HCT116 (cell line): Measurements from ENCODE around the gene CECR2. TPM values are rescaled to one million over a fixed set of nuclear protein-coding genes. Genes with fewer than 3 reads are reported as not detected.

Source experiments
- ATAC-seq: fragments of 200-7000 bp; cut with Tn5 transposase; 2 replicates; pipeline ENCODE4 v1.9.1; 2020; ENCODE audit warnings: mild to moderate bottlenecking, moderate library complexity
- BruUV-seq: library from RNA; stranded (reverse); fragments of 400-500 nt; replicated peaks from 2 replicates; lab custom pipeline; 2021; lab: Mats Ljungman, UMichigan
- CTCF ChIA-PET: fragments of 300-600 bp; sonication (Branson Sonifier 250); formaldehyde crosslinking; loops from one replicate; lab custom pipeline; 2021; ENCODE audit warnings: antibody characterized with exemption; lab: Charles Lee
- POLR2A ChIA-PET: fragments of 300-600, 350-600 bp; sonication (Branson Sonifier 250); formaldehyde crosslinking; loops from one replicate; lab custom pipeline; 2021; ENCODE audit warnings: antibody characterized with exemption; lab: Charles Lee
- RAD21 ChIA-PET, 2 experiments: fragments of 300-600 bp; sonication (Branson Sonifier 250); formaldehyde crosslinking; loops; one replicate each; lab custom pipeline; 2023; ENCODE audit warnings: low total read pairs in 2 of 2; ENCODE audit not compliant: uncharacterized antibody in 2 of 2, unreplicated experiment in 2 of 2, low non-redundant PET in 1 of 2; lab: Charles Lee
- DNase-seq: peaks from one replicate; pipeline ENCODE4 v3.0.0-alpha.2; 2010; ENCODE audit warnings: low read depth, low spot score
- H2AFZ ChIP-seq: fragments of 200-600 bp; shearing (Covaris generic), sonication (generic); 2 replicates; pipeline ENCODE4 v1.6.1; 2017; ENCODE audit warnings: low read depth, mixed run types, mixed read lengths, antibody characterized with exemption, low read length; ENCODE audit not compliant: poor library complexity, severe bottlenecking
- H3K27ac ChIP-seq: 2 replicates; pipeline ENCODE4 v1.5.1; 2012; ENCODE audit warnings: low read depth, low read length
- H3K27me3 ChIP-seq: fragments of 200-600 bp; sonication (generic); 2 replicates; pipeline ENCODE4 v1.6.1; 2016; ENCODE audit warnings: mixed run types, low read length, mixed read lengths; ENCODE audit not compliant: insufficient read depth
- H3K36me3 ChIP-seq, 2 experiments: fragments of 200-500 bp in 1 of 2; fragments of 200-600 bp in 1 of 2; sonication (Bioruptor generic) in 1 of 2; sonication (generic) in 1 of 2; 2 replicates each; pipeline versions ENCODE4 v1.5.1 to v1.6.1; 2014 to 2016; ENCODE audit warnings: low read length in 2 of 2, inconsistent platforms in 1 of 2, mixed read lengths in 1 of 2, mixed run types in 1 of 2; ENCODE audit not compliant: insufficient read depth in 2 of 2, control insufficient read depth in 1 of 2
- H3K4me1 ChIP-seq, 2 experiments: fragments of 200-600 bp in 1 of 2; sonication (generic) in 1 of 2; 2 replicates each; pipeline versions ENCODE4 v1.5.1 to v1.6.1; 2012 to 2017; ENCODE audit warnings: low read length in 2 of 2, inconsistent platforms in 1 of 2, mild to moderate bottlenecking in 1 of 2, mixed read lengths in 1 of 2, mixed run types in 1 of 2, moderate library complexity in 1 of 2; ENCODE audit not compliant: insufficient read depth in 2 of 2, control insufficient read depth in 1 of 2
- H3K4me2 ChIP-seq: fragments of 200-600 bp; sonication (generic); 2 replicates; pipeline ENCODE4 v1.6.1; 2017; ENCODE audit warnings: mixed run types, low read length, mixed read lengths
- H3K4me3 ChIP-seq, 2 experiments: fragments of 200-600 bp in 1 of 2; sonication (generic) in 1 of 2; replicated peaks in 1 of 2; 2 replicates each; pipeline ENCODE4 v1.5.1; 2011 to 2016; ENCODE audit warnings: low read length in 2 of 2, control low read depth in 1 of 2, low read depth in 1 of 2, mild to moderate bottlenecking in 1 of 2, mixed read lengths in 1 of 2, mixed run types in 1 of 2
- H3K79me2 ChIP-seq: fragments of 200-600 bp; sonication (generic); 2 replicates; pipeline ENCODE4 v1.6.1; 2017; ENCODE audit warnings: mild to moderate bottlenecking, mixed run types, low read length, moderate library complexity, mixed read lengths; ENCODE audit not compliant: insufficient read depth
- H3K9ac ChIP-seq: fragments of 200-600 bp; sonication (generic); 2 replicates; pipeline ENCODE4 v1.6.1; 2016; ENCODE audit warnings: low read length, mixed read lengths
- H3K9me2 ChIP-seq: fragments of 200-600 bp; sonication (generic), shearing (Covaris generic); 2 replicates; pipeline ENCODE4 v1.6.1; 2017; ENCODE audit warnings: mixed run types, mild to moderate bottlenecking, moderate library complexity; ENCODE audit not compliant: insufficient read depth
- H3K9me3 ChIP-seq, 2 experiments: fragments of 200-500 bp in 1 of 2; fragments of 200-600 bp in 1 of 2; sonication (Bioruptor generic) in 1 of 2; sonication (generic) in 1 of 2; 2 replicates each; pipeline ENCODE4 v1.6.1; 2014 to 2017; ENCODE audit warnings: low read length in 2 of 2, mixed read lengths in 2 of 2, inconsistent platforms in 1 of 2, low read depth in 1 of 2, mild to moderate bottlenecking in 1 of 2, mixed run types in 1 of 2, moderate library complexity in 1 of 2; ENCODE audit not compliant: control insufficient read depth in 1 of 2, insufficient read depth in 1 of 2
- H4K20me1 ChIP-seq: fragments of 200-600 bp; sonication (generic), shearing (Covaris generic); 2 replicates; pipeline ENCODE4 v1.6.1; 2017; ENCODE audit warnings: mixed run types, mild to moderate bottlenecking, moderate library complexity; ENCODE audit not compliant: insufficient read depth
- ATF3 ChIP-seq: IDR thresholded peaks from 2 replicates; pipeline ENCODE4 v1.6.1; 2012
- EGR1 ChIP-seq: IDR thresholded peaks from 2 replicates; pipeline ENCODE4 v1.6.1; 2012; ENCODE audit warnings: low read depth
- EZH2 ChIP-seq: fragments of 200-600 bp; sonication (generic); IDR thresholded peaks from 2 replicates; pipeline ENCODE4 v1.6.1; 2017; ENCODE audit warnings: antibody characterized with exemption, mixed run types
- RAD21 ChIP-seq: IDR thresholded peaks from 2 replicates; pipeline ENCODE4 v1.6.1; 2012; ENCODE audit warnings: low read depth, mild to moderate bottlenecking
- REST ChIP-seq: IDR thresholded peaks from 2 replicates; pipeline ENCODE4 v1.6.1; 2012; ENCODE audit warnings: low read depth
- SIN3A ChIP-seq: IDR thresholded peaks from 2 replicates; pipeline ENCODE4 v1.6.1; 2012; ENCODE audit warnings: low read depth
- SP1 ChIP-seq: IDR thresholded peaks from 2 replicates; pipeline ENCODE4 v1.6.1; 2012; ENCODE audit warnings: low read depth
- TCF7L2 ChIP-seq: IDR thresholded peaks from 2 replicates; pipeline ENCODE4 v1.7.0; 2011; ENCODE audit warnings: borderline replicate concordance, inconsistent platforms; ENCODE audit not compliant: insufficient read depth, insufficient read length; ENCODE audit errors: extremely low read depth
- ZFX ChIP-seq: fragments of 450-650 bp; IDR thresholded peaks from 2 replicates; pipeline ENCODE4 v1.6.1; 2017
- intact Hi-C: fragments of 100-400 bp; cut with micrococcal nuclease; formaldehyde crosslinking; loops from 2 replicates; pipeline ENCODE4 v1.10.0; 2022
- total RNA-seq: library from RNA; stranded (reverse); gene quantifications from one replicate; pipeline ENCODE4 v1.2.1, GENCODE V29; 2021; ENCODE audit not compliant: unreplicated experiment

CECR2 gene
- total RNA-seq, 1 experiment from 2014 or later: 6.0 TPM

DNA sequence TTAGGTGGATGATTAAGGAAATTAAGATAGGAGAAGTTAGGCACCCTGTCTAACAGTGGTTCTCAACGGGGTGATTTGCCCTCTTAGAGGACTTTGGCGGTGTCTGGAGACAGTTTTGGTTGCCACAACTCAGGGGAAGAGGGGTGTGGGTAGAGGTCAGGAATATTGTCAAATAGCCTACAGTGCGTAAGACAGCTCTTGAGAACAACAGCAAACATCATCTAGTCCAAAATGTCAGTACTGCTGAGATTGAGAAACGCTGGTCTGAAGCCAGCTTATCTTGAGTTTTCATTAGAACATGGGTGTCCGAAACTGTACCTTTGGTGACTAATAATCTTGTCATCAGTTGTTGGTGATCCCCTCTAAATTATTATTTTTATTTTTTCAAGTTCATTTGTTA is 38.4 kb downstream of the CECR2 start:
- Histone ChIP-seq H3K9me2 (no peaks in the 10 kb centered on the region), H3K27me3 (no peaks in the 10 kb centered on the region), H3K4me2 (no peak overlapping the region), H3K9me3 (no peaks in the 10 kb centered on the region), H3K79me2 (no peaks in the 10 kb centered on the region), H3K4me1 (peaks cover 0 to 6% of the 10 kb centered on the region in 2 experiments; a peak in 1 of 4 replicates), H2AFZ (no peak overlapping the region), H3K27ac (no peak overlapping the region), H3K4me3 (no peak overlapping the region)
- POLR2A ChIA-PET: no interaction called here
- intact Hi-C loops: no loop called here
- ATAC-seq (no peak), DNase-seq (no peak)
- BruUV-seq: no TSS peak
- no peak for TF ChIP-seq REST
- no peak for TF ChIP-seq RAD21
- TF ChIP-seq EGR1: no peak
- no peak for TF ChIP-seq SP1
- TF ChIP-seq ZFX: no peak
- TF ChIP-seq EZH2: no peak
- TF ChIP-seq ATF3: no peak
- TF ChIP-seq TCF7L2: no peak
- TF ChIP-seq SIN3A: no peak
- TF ChIP-seq, all 23 proteins: peak for 0
- CTCF ChIA-PET: no interaction called here
- Histone ChIP-seq H3K9ac (no peak overlapping the region), H3K36me3 (no peaks in the 10 kb centered on the region), H4K20me1 (no peaks in the 10 kb centered on the region)
- RAD21 ChIA-PET: no interaction called here
